ENCODE measurements around the gene ZBTB12. TPM values are rescaled to one million over a fixed set of nuclear protein-coding genes. Genes with fewer than 3 reads are reported as not detected.
"Not testable (repeated sequence)": the region's sequence is repeated elsewhere in the genome, so short reads cannot be mapped to it uniquely, and the experiment has no call there.

ZBTB12 gene
- total and polyA plus RNA-seq, 2 of the 8 experiments (the other 6 are each of a cell fraction or from before 2014, with no cell fraction given) = 20.7 to 40.8 TPM

DNA sequence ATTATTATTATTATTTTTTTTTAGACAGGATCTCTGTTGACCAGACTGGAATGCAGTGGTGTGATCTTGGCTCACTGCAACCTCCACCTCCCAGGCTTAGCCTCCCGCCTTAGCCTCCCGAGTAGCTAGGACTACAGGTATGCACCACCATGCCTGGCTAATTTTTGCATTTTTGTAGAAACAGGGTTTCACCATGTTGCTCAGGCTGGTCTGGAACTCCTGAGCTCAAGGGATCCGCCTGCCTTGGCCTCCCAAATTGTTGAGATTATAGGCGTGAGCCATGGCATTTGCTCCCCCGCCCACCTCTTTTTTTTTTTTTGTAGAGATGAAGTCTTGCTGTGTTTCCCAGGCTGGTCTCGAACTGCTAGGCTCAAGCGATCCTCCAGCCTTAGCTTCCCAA lies 7.4 kb upstream of the ZBTB12 start:
- not testable (repeated sequence) for H3K27ac ChIP-seq (ENCODE audit: low read depth, low read length); H2BK15ac ChIP-seq (ENCODE audit: low read length); H4K8ac ChIP-seq (ENCODE audit: extremely low read depth, insufficient read depth, low read length); H4K20me1 ChIP-seq (replicated peaks in 1 of 2; ENCODE audit: control insufficient read depth in 1 of 2, insufficient read depth in 2 of 2, low read length in 2 of 2); H3K79me2 ChIP-seq (ENCODE audit: control insufficient read depth in 1 of 2, insufficient read depth in 2 of 2, low read length in 2 of 2); DNase-seq (ENCODE audit: low read depth in 1 of 2, low spot score in 2 of 2); H3K23me2 ChIP-seq (ENCODE audit: low read depth, low read length); H3K27me3 ChIP-seq (replicated peaks in 1 of 4; ENCODE audit: control insufficient read depth in 3 of 4, extremely low read depth in 1 of 4, insufficient read depth in 3 of 4, low read length in 3 of 4); FAIRE-seq; H3K14ac ChIP-seq (ENCODE audit: insufficient read length); H2BK120ac ChIP-seq (replicated peaks; ENCODE audit: low read depth, low read length); H3K18ac ChIP-seq (ENCODE audit: extremely low read depth, low read length); H3K36me3 ChIP-seq (ENCODE audit: control insufficient read depth in 2 of 4, insufficient read depth in 4 of 4, low read length in 3 of 4); H3K9ac ChIP-seq (replicated peaks in 1 of 4; ENCODE audit: extremely low read depth in 1 of 4, low read depth in 3 of 4, low read length in 3 of 4); H3K23ac ChIP-seq (ENCODE audit: insufficient read length); H3K4ac ChIP-seq (replicated peaks; ENCODE audit: insufficient read length, low read depth, low read length); H2AFZ ChIP-seq (ENCODE audit: low read length); H2AK5ac ChIP-seq (ENCODE audit: low read depth, low read length); H3K56ac ChIP-seq (replicated peaks; ENCODE audit: insufficient read length, low read depth, low read length); H2BK12ac ChIP-seq (ENCODE audit: low read depth, low read length); H4K91ac ChIP-seq (replicated peaks; ENCODE audit: insufficient read length, low read length); H3K4me2 ChIP-seq (ENCODE audit: insufficient read depth in 1 of 2, low read depth in 2 of 2, low read length in 2 of 2); H3K79me1 ChIP-seq (ENCODE audit: low read depth, low read length); H3K4me3 ChIP-seq (ENCODE audit: extremely low read depth in 1 of 4, insufficient read depth in 2 of 4, low read depth in 3 of 4, low read length in 4 of 4); H3K4me1 ChIP-seq (replicated peaks in 1 of 4; ENCODE audit: control insufficient read depth in 3 of 4, insufficient read depth in 4 of 4, low read length in 3 of 4); H3K9me3 ChIP-seq (ENCODE audit: insufficient read depth in 2 of 2, low read depth in 1 of 2, low read length in 1 of 2); H4K5ac ChIP-seq (ENCODE audit: insufficient read length, low read depth, low read length); H2BK20ac ChIP-seq (ENCODE audit: low read length); H2BK5ac ChIP-seq (ENCODE audit: low read depth, low read length)
- POLR2A ChIA-PET (ENCODE audit: partially characterized antibody) = interaction anchor here (1.0 to 1.7 kb wide), 4 partner anchors 11 to 75 kb away, joined by 3 to 6 read pairs (median 4); partner anchors contain the start of gene EHMT2
- WGBS, 2 experiments (ENCODE audit: extremely low coverage in 1 of 2, insufficient coverage in 1 of 2, insufficient read length in 1 of 2, insufficient replicate concordance in 2 of 2, low coverage in 1 of 2, low lambda C conversion rate in 2 of 2, missing lambda C conversion rate in 1 of 2) = 88% methylated on average over 7 of the region's 7 CpGs; no CpG with 5 or more reads in 1 of the 2 experiments
- CTCF ChIA-PET (ENCODE audit: partially characterized antibody) = interaction anchor here (0.6 to 1.5 kb wide), 4 partner anchors 12 to 47 kb away, joined by 3 to 5 read pairs (median 3); partner anchors contain the start of gene NEU1
